ENCODE data around the gene CAV3.

Gene CAV3

DNA sequence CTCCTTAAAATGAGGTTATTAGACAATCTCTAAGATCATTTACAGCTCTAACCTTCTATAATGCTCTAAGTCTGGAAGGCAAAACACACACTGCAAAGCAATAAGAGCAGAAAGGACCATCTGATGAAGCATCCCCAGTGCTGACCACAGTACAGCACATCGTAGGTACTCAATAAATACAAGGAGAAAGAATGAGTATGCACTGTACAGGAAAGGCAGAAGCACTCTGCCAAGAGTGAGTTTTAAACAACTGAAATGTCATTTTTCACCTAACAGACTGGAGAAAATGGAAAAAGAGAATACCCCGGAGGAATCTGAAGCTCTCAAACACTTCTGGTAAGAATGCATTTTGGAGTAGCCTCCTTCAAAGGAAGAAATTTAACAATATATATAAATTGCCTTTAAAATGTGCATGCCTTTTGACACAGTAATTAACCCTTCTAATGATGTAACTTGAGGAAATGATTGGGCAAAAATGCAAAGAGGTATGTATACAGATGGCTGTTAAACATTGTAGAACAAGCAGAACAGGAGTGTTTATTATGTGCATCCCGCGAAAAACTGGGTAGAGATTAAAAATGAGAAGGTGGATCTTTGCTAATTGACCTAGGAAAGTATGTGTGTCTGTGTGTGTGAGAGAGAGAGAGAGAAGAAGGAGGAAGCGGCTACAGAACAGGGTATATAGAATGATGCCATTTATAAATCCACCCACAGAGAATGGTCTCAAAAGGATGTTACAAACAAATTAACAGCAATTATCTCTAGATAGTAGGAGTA lies 43.8 kb downstream of the CAV3 start:
- no peak overlapping the region for H3K27ac Mint-ChIP-seq
- H3K9me3 Mint-ChIP-seq = no peaks in the 10 kb centered on the region
- no peaks in the 10 kb centered on the region for H3K27me3 Mint-ChIP-seq (ENCODE audit: low read depth)
- no peak for DNase-seq (ENCODE audit: low spot score)
- H3K36me3 Mint-ChIP-seq (ENCODE audit: low read depth) = no peaks in the 10 kb centered on the region
- H3K4me1 Mint-ChIP-seq (ENCODE audit: low read depth) = no peaks in the 10 kb centered on the region
- H3K4me3 Mint-ChIP-seq = no peak overlapping the region

DNA sequence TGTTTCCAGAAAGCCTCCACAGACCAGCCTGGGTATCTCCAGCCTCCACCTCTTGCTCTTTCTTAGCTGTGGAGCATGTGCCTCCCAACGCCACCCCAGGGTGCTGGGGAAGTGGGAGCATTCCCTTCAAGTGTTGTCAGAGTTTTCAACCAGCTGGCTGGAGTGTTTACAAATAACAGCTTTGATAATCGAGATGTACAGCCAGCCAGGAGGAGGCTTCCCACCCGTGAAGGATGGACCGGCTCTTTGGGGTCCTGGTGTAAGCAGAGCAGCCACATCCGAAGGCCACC lies 44.3 kb downstream of the CAV3 start:
- Mint-ChIP-seq H3K4me1 (ENCODE audit: low read depth) (no peaks in the 10 kb centered on the region), H3K27ac (no peak overlapping the region), H3K27me3 (ENCODE audit: low read depth) (no peaks in the 10 kb centered on the region), H3K36me3 (ENCODE audit: low read depth) (no peaks in the 10 kb centered on the region), H3K4me3 (no peak overlapping the region), H3K9me3 (no peaks in the 10 kb centered on the region)
- DNase-seq (ENCODE audit: low spot score) = no peak

GRCh38 chr3:8778475-8778874 lies 44.9 kb downstream of the CAV3 start:
- Mint-ChIP-seq H3K27me3 (ENCODE audit: low read depth) (no peaks in the 10 kb centered on the region), H3K4me1 (ENCODE audit: low read depth) (no peaks in the 10 kb centered on the region), H3K36me3 (ENCODE audit: low read depth) (no peaks in the 10 kb centered on the region), H3K9me3 (no peaks in the 10 kb centered on the region), H3K4me3 (no peak overlapping the region), H3K27ac (no peak overlapping the region)
- no peak for DNase-seq (ENCODE audit: low spot score)

- DNase-seq (ENCODE audit: low spot score) = no peak
- no peak overlapping the region for H3K27ac Mint-ChIP-seq
- H3K4me3 Mint-ChIP-seq = no peak overlapping the region
- no peaks in the 10 kb centered on the region for H3K9me3 Mint-ChIP-seq
- no peaks in the 10 kb centered on the region for H3K27me3 Mint-ChIP-seq (ENCODE audit: low read depth)
- no peaks in the 10 kb centered on the region for H3K4me1 Mint-ChIP-seq (ENCODE audit: low read depth)
- no peaks in the 10 kb centered on the region for H3K36me3 Mint-ChIP-seq (ENCODE audit: low read depth)
Observed at GRCh38 chr3:8780279-8780678, 46.7 kb downstream of the CAV3 start.

GRCh38 chr3:8784676-8785435 lies 51.3 kb downstream of the CAV3 start:
- Mint-ChIP-seq H3K36me3 (ENCODE audit: low read depth) (no peaks in the 10 kb centered on the region), H3K9me3 (peaks cover 8% of the 10 kb centered on the region), H3K4me3 (no peak overlapping the region)

DNA sequence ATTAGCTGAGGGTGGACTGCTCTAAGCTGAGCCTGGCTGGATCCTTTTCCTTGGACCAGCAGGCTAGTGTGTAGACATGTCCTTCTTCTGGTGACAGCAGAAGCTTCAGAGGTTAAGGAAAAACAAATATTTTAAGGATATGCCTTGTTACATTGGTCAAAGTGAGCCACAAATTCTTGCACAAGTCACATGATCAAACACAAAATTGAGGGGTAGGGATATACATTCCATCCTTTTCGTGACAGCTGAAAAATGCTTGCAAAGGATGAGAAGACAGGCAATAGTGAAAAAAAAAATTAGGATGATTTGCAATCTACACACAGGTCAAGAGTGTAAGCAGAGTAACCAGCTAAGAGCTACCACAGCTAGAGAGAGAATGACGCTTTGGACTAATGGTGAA lies 56.9 kb downstream of the CAV3 start:
- H3K36me3 Mint-ChIP-seq (ENCODE audit: low read depth) = no peaks in the 10 kb centered on the region

More at GRCh38 chr3:8784676-8785435, 51.3 kb downstream of the CAV3 start:
- DNase-seq (ENCODE audit: low spot score) = no peak
- no peak overlapping the region for H3K27ac Mint-ChIP-seq
- H3K4me1 Mint-ChIP-seq (ENCODE audit: low read depth) = no peaks in the 10 kb centered on the region
- H3K27me3 Mint-ChIP-seq (ENCODE audit: low read depth) = peaks cover 2% of the 10 kb centered on the region

DNA sequence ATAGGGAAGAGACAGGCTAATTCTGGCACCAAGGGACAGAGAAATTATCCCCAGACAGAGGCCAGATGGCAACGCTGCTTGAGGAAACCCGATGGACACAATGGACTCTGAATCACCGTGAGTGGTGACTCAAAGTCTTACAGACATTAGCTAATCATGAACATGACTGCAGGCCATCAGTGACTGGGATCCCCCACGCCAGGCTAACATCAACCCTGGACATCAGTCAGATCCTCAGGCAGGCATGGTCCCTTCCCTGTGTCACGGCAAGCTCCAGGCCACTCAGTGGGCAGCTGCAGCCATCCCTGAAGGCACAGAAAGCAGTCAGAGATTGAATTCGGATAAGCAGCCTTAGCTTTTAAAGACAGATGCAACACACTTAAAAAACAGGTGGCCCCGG lies 59.6 kb downstream of the CAV3 start:
- no peak overlapping the region for H3K27ac Mint-ChIP-seq
- DNase-seq (ENCODE audit: low spot score) = no peak
- H3K27me3 Mint-ChIP-seq (ENCODE audit: low read depth) = no peaks in the 10 kb centered on the region
- H3K9me3 Mint-ChIP-seq = peaks cover 8% of the 10 kb centered on the region
- no peaks in the 10 kb centered on the region for H3K4me1 Mint-ChIP-seq (ENCODE audit: low read depth)
- H3K36me3 Mint-ChIP-seq (ENCODE audit: low read depth) = no peaks in the 10 kb centered on the region
- H3K4me3 Mint-ChIP-seq = no peak overlapping the region

More for the DNA sequence above, 56.9 kb downstream of the CAV3 start:
- Mint-ChIP-seq H3K4me1 (ENCODE audit: low read depth) (no peaks in the 10 kb centered on the region), H3K9me3 (peaks cover 8% of the 10 kb centered on the region), H3K4me3 (no peak overlapping the region), H3K27ac (no peak overlapping the region), H3K27me3 (ENCODE audit: low read depth) (peaks cover 2% of the 10 kb centered on the region)
- DNase-seq (ENCODE audit: low spot score) = no peak

GRCh38 chr3:8794247-8794646 lies 60.6 kb downstream of the CAV3 start:
- no peaks in the 10 kb centered on the region for H3K4me1 Mint-ChIP-seq (ENCODE audit: low read depth)
- no peak overlapping the region for H3K27ac Mint-ChIP-seq
- H3K4me3 Mint-ChIP-seq = no peak overlapping the region
- DNase-seq (ENCODE audit: low spot score) = no peak
- H3K27me3 Mint-ChIP-seq (ENCODE audit: low read depth) = no peaks in the 10 kb centered on the region
- peaks cover 5% of the 10 kb centered on the region for H3K9me3 Mint-ChIP-seq
- no peaks in the 10 kb centered on the region for H3K36me3 Mint-ChIP-seq (ENCODE audit: low read depth)

Data from T-helper 2 cell treated with Interferon-gamma antibody and Interleukin-4, amounts not matched to agents 5 μg/mL and 100 μg/mL, for 36 hours (primary cell).